ENCODE data around the gene DAZL. TPM values are rescaled to one million over a fixed set of nuclear protein-coding genes. Genes with fewer than 3 reads are reported as not detected.

Gene DAZL
- polyA plus RNA-seq (2013): 0.08 and 0.10 TPM in 2 replicates

GRCh38 chr3:16604887-16605602 lies at the start of gene DAZL:
Gene DAZL (minus strand): TSS chr3:16605423. CDS start chr3:16605205, 218 bp downstream.
- no peak for DNase-seq
- H3K36me3 ChIP-seq (ENCODE audit: control insufficient read depth in 1 of 2, insufficient read depth in 2 of 2, low read length in 2 of 2): no peaks in the 10 kb centered on the region
- H3K14ac ChIP-seq (ENCODE audit: low read length): peak within 1 kb of the TSS; percentile 59
- H3K9ac ChIP-seq (ENCODE audit: low read length): no peak within 1 kb of the TSS
- H2BK120ac ChIP-seq (ENCODE audit: insufficient read depth, low read length, poor library complexity): peak within 1 kb of the TSS; percentile 76
- no peak within 1 kb of the TSS for H4K12ac ChIP-seq (ENCODE audit: low read depth, low read length)
- H3K27ac ChIP-seq (ENCODE audit: low read depth, low read length): peak within 1 kb of the TSS; percentile 24
- H3K79me1 ChIP-seq (ENCODE audit: low read length): peaks cover 5% of the 10 kb centered on the region
- no peak within 1 kb of the TSS for H2AFZ ChIP-seq (ENCODE audit: insufficient read depth, low read length, poor library complexity)
- peaks cover 2 to 7% of the 10 kb centered on the region in 2 experiments for H3K4me1 ChIP-seq (ENCODE audit: control insufficient read depth in 1 of 2, insufficient read depth in 2 of 2, low read length in 2 of 2)
- H4K91ac ChIP-seq (ENCODE audit: low read depth, low read length): peak within 1 kb of the TSS; percentile 74
- H3K79me2 ChIP-seq (ENCODE audit: control insufficient read depth, insufficient read depth, low read length, poor library complexity): no peaks in the 10 kb centered on the region
- no peak within 1 kb of the TSS for H3K4me2 ChIP-seq (ENCODE audit: low read length)
- H2AK5ac ChIP-seq (ENCODE audit: low read length): peak within 1 kb of the TSS; percentile 49
- H4K8ac ChIP-seq (ENCODE audit: low read depth, low read length): peak within 1 kb of the TSS; percentile 70
- no peaks in the 10 kb centered on the region for H3K9me3 ChIP-seq (ENCODE audit: insufficient read depth, low read depth, low read length)
- no peak within 1 kb of the TSS for H3K23ac ChIP-seq (ENCODE audit: low read length)
- no CpG with 5 or more reads among the region's 63 CpGs for WGBS (ENCODE audit: extremely low coverage, insufficient coverage, insufficient read length)
- no peaks in the 10 kb centered on the region for H3K27me3 ChIP-seq (ENCODE audit: insufficient read depth, low read length)
- H3K4ac ChIP-seq (ENCODE audit: low read depth, low read length): peak within 1 kb of the TSS; percentile 15
- H3K18ac ChIP-seq (ENCODE audit: low read length): no peak within 1 kb of the TSS
- peak within 1 kb of the TSS; percentile 52 for H2BK5ac ChIP-seq (ENCODE audit: low read depth, low read length, poor library complexity)
- no peak within 1 kb of the TSS for H3K4me3 ChIP-seq (ENCODE audit: low read depth, low read length)
- peak within 1 kb of the TSS; percentile 94 for H2BK12ac ChIP-seq (ENCODE audit: low read length)

- H3K4ac ChIP-seq (ENCODE audit: low read depth, low read length): no peak overlapping the region
- H3K79me2 ChIP-seq (ENCODE audit: control insufficient read depth, insufficient read depth, low read length, poor library complexity): peaks cover 4% of the 10 kb centered on the region
- no peak overlapping the region for H3K27ac ChIP-seq (ENCODE audit: low read depth, low read length)
- H2BK5ac ChIP-seq (ENCODE audit: low read depth, low read length, poor library complexity): no peak overlapping the region
- H3K4me1 ChIP-seq (ENCODE audit: control insufficient read depth in 1 of 2, insufficient read depth in 2 of 2, low read length in 2 of 2): peaks cover 6 to 10% of the 10 kb centered on the region in 2 experiments
- no peak overlapping the region for H4K91ac ChIP-seq (ENCODE audit: low read depth, low read length)
- H2BK120ac ChIP-seq (ENCODE audit: insufficient read depth, low read length, poor library complexity): no peak overlapping the region
- no peak overlapping the region for H2AK5ac ChIP-seq (ENCODE audit: low read length)
- H3K27me3 ChIP-seq (ENCODE audit: insufficient read depth, low read length): no peaks in the 10 kb centered on the region
- H4K12ac ChIP-seq (ENCODE audit: low read depth, low read length): no peak overlapping the region
- H2BK12ac ChIP-seq (ENCODE audit: low read length): no peak overlapping the region
- H3K4me2 ChIP-seq (ENCODE audit: low read length): no peak overlapping the region
- no peak overlapping the region for H4K8ac ChIP-seq (ENCODE audit: low read depth, low read length)
- no peak overlapping the region for H2AFZ ChIP-seq (ENCODE audit: insufficient read depth, low read length, poor library complexity)
- no peak overlapping the region for H3K18ac ChIP-seq (ENCODE audit: low read length)
- no peaks in the 10 kb centered on the region for H3K9me3 ChIP-seq (ENCODE audit: insufficient read depth, low read depth, low read length)
- DNase-seq: no peak
- peaks cover 10% of the 10 kb centered on the region for H3K79me1 ChIP-seq (ENCODE audit: low read length)
- no CpG with 5 or more reads among the region's 1 CpG for WGBS (ENCODE audit: extremely low coverage, insufficient coverage, insufficient read length)
- H3K9ac ChIP-seq (ENCODE audit: low read length): no peak overlapping the region
- H3K23ac ChIP-seq (ENCODE audit: low read length): no peak overlapping the region
- H3K4me3 ChIP-seq (ENCODE audit: low read depth, low read length): no peak overlapping the region
- no peak overlapping the region for H3K14ac ChIP-seq (ENCODE audit: low read length)
- H3K36me3 ChIP-seq (ENCODE audit: control insufficient read depth in 1 of 2, insufficient read depth in 2 of 2, low read length in 2 of 2): no peaks in the 10 kb centered on the region
Measured at GRCh38 chr3:16654976-16655375, 49.8 kb upstream of the DAZL start.

- Histone ChIP-seq H3K23ac (ENCODE audit: low read length) (no peak overlapping the region), H3K9me3 (ENCODE audit: insufficient read depth, low read depth, low read length) (no peaks in the 10 kb centered on the region), H2BK5ac (ENCODE audit: low read depth, low read length, poor library complexity) (no peak overlapping the region), H3K9ac (ENCODE audit: low read length) (no peak overlapping the region), H3K36me3 (ENCODE audit: control insufficient read depth in 1 of 2, insufficient read depth in 2 of 2, low read length in 2 of 2) (no peaks in the 10 kb centered on the region), H2BK12ac (ENCODE audit: low read length) (no peak overlapping the region), H3K14ac (ENCODE audit: low read length) (no peak overlapping the region), H3K27ac (ENCODE audit: low read depth, low read length) (no peak overlapping the region), H3K79me2 (ENCODE audit: control insufficient read depth, insufficient read depth, low read length, poor library complexity) (peaks cover 1% of the 10 kb centered on the region), H3K4me1 (ENCODE audit: control insufficient read depth in 1 of 2, insufficient read depth in 2 of 2, low read length in 2 of 2) (peaks cover 2 to 4% of the 10 kb centered on the region in 2 experiments), H4K8ac (ENCODE audit: low read depth, low read length) (no peak overlapping the region), H3K4me3 (ENCODE audit: low read depth, low read length) (no peak overlapping the region), H4K91ac (ENCODE audit: low read depth, low read length) (no peak overlapping the region), H4K12ac (ENCODE audit: low read depth, low read length) (no peak overlapping the region), H3K18ac (ENCODE audit: low read length) (no peak overlapping the region), H2BK120ac (ENCODE audit: insufficient read depth, low read length, poor library complexity) (no peak overlapping the region), H3K79me1 (ENCODE audit: low read length) (peaks cover 4% of the 10 kb centered on the region), H2AK5ac (ENCODE audit: low read length) (no peak overlapping the region), H3K27me3 (ENCODE audit: insufficient read depth, low read length) (no peaks in the 10 kb centered on the region), H2AFZ (ENCODE audit: insufficient read depth, low read length, poor library complexity) (no peak overlapping the region), H3K4ac (ENCODE audit: low read depth, low read length) (no peak overlapping the region), H3K4me2 (ENCODE audit: low read length) (no peak overlapping the region)
- DNase-seq: no peak
- WGBS (ENCODE audit: extremely low coverage, insufficient coverage, insufficient read length): no CpG with 5 or more reads among the region's 4 CpGs
Measured at GRCh38 chr3:16653712-16654111, 48.5 kb upstream of the DAZL start.

GRCh38 chr3:16647668-16648067 lies 42.4 kb upstream of the DAZL start:
- Histone ChIP-seq H2AFZ (ENCODE audit: insufficient read depth, low read length, poor library complexity) (no peak overlapping the region), H3K14ac (ENCODE audit: low read length) (no peak overlapping the region), H3K18ac (ENCODE audit: low read length) (no peak overlapping the region), H3K4me2 (ENCODE audit: low read length) (no peak overlapping the region), H4K91ac (ENCODE audit: low read depth, low read length) (no peak overlapping the region), H3K4me1 (ENCODE audit: control insufficient read depth in 1 of 2, insufficient read depth in 2 of 2, low read length in 2 of 2) (no peaks in the 10 kb centered on the region), H3K36me3 (ENCODE audit: control insufficient read depth in 1 of 2, insufficient read depth in 2 of 2, low read length in 2 of 2) (no peaks in the 10 kb centered on the region), H3K4ac (ENCODE audit: low read depth, low read length) (no peak overlapping the region), H4K12ac (ENCODE audit: low read depth, low read length) (no peak overlapping the region), H2BK120ac (ENCODE audit: insufficient read depth, low read length, poor library complexity) (no peak overlapping the region), H3K9ac (ENCODE audit: low read length) (no peak overlapping the region), H3K4me3 (ENCODE audit: low read depth, low read length) (no peak overlapping the region), H4K8ac (ENCODE audit: low read depth, low read length) (no peak overlapping the region), H3K23ac (ENCODE audit: low read length) (no peak overlapping the region), H3K27me3 (ENCODE audit: insufficient read depth, low read length) (no peaks in the 10 kb centered on the region), H3K79me2 (ENCODE audit: control insufficient read depth, insufficient read depth, low read length, poor library complexity) (no peaks in the 10 kb centered on the region), H3K27ac (ENCODE audit: low read depth, low read length) (no peak overlapping the region), H2BK5ac (ENCODE audit: low read depth, low read length, poor library complexity) (no peak overlapping the region), H3K9me3 (ENCODE audit: insufficient read depth, low read depth, low read length) (peaks cover 2% of the 10 kb centered on the region), H2AK5ac (ENCODE audit: low read length) (no peak overlapping the region), H3K79me1 (ENCODE audit: low read length) (no peaks in the 10 kb centered on the region), H2BK12ac (ENCODE audit: low read length) (no peak overlapping the region)
- no peak for DNase-seq
- WGBS (ENCODE audit: extremely low coverage, insufficient coverage, insufficient read length): no CpG with 5 or more reads among the region's 4 CpGs

Data from trophoblast cell (in vitro differentiated cells and primary cell).